HL-60 (cell line): ENCODE measurements around the gene NOX5.

Experiments used
- DNase-seq, 2 experiments: peaks; one replicate each; pipeline ENCODE4 v3.0.0-alpha.2; 2010 to 2020; ENCODE audit warnings: low read depth in 1 of 2, low spot score in 1 of 2
- H3K27ac ChIP-seq: fragments of 250-450 bp; sonication (Bioruptor Pico); replicated peaks from 2 replicates; pipeline ENCODE4 v1.5.1; 2020; ENCODE audit warnings: mild to moderate bottlenecking, moderate library complexity
- H3K27me3 ChIP-seq: fragments of 250-450 bp; sonication (Bioruptor Pico); 2 replicates; pipeline ENCODE4 v1.5.1; 2021; ENCODE audit warnings: mild to moderate bottlenecking, moderate library complexity; ENCODE audit not compliant: insufficient read depth, poor library complexity, severe bottlenecking
- H3K4me3 ChIP-seq: replicated peaks from 2 replicates; pipeline ENCODE4 v1.5.1; 2011; ENCODE audit warnings: mild to moderate bottlenecking, control low read depth, low read length; ENCODE audit not compliant: insufficient read depth
- CTCF ChIP-seq: IDR thresholded peaks from one replicate; pipeline ENCODE4 v1.5.1; 2011; ENCODE audit warnings: low read length, control low read depth, inconsistent platforms; ENCODE audit not compliant: insufficient read depth
- GABPA ChIP-seq: IDR thresholded peaks from 2 replicates; pipeline ENCODE4 v1.6.1; 2012; ENCODE audit warnings: low read depth
- POLR2AphosphoS5 ChIP-seq: IDR thresholded peaks from 2 replicates; pipeline ENCODE4 v1.6.1; 2012; ENCODE audit warnings: low read depth
- REST ChIP-seq: IDR thresholded peaks from 2 replicates; pipeline ENCODE4 v1.6.1; 2012; ENCODE audit warnings: low read depth; ENCODE audit not compliant: insufficient replicate concordance
- SPI1 ChIP-seq: IDR thresholded peaks from 2 replicates; pipeline ENCODE4 v1.6.1; 2012; ENCODE audit warnings: low read depth, mild to moderate bottlenecking, borderline replicate concordance

NOX5 gene

GRCh38 chr15:68987120-68987519, 27.4 kb upstream of the NOX5 start:
- TF ChIP-seq POLR2AphosphoS5 (no peak), CTCF (no peak), REST (no peak), GABPA (no peak), SPI1 (no peak)
- Histone ChIP-seq H3K27me3 (no peaks in the 10 kb centered on the region), H3K4me3 (no peak overlapping the region), H3K27ac (no peak overlapping the region)
- DNase-seq, result no peak

- H3K27me3 ChIP-seq, result no peaks in the 10 kb centered on the region
- no peak for TF ChIP-seq SPI1
- TF ChIP-seq REST, result no peak
- no peak for TF ChIP-seq CTCF
- TF ChIP-seq POLR2AphosphoS5, result no peak
- TF ChIP-seq GABPA, result no peak
Measured at GRCh38 chr15:68987676-68988075, 26.8 kb upstream of the NOX5 start.

GRCh38 chr15:68989541-68990230, 24.8 kb upstream of the NOX5 start:
- no peak for DNase-seq
- Histone ChIP-seq H3K27ac (no peak overlapping the region), H3K27me3 (no peaks in the 10 kb centered on the region), H3K4me3 (no peak overlapping the region)
- TF ChIP-seq POLR2AphosphoS5 (no peak), REST (no peak), SPI1 (no peak), CTCF (no peak), GABPA (no peak)

More at GRCh38 chr15:68987676-68988075, 26.8 kb upstream of the NOX5 start:
- DNase-seq, result no peak
- no peak overlapping the region for H3K4me3 ChIP-seq
- H3K27ac ChIP-seq, result no peak overlapping the region
